Measurements from ENCODE around the gene FCGBP.
"Not testable (repeated sequence)": the region's sequence is repeated elsewhere in the genome, so short reads cannot be mapped to it uniquely, and the experiment has no call there.

FCGBP gene

GRCh38 chr19:39889872-39890754, 44.3 kb downstream of the FCGBP start:
- not testable (repeated sequence) for DNase-seq

DNA sequence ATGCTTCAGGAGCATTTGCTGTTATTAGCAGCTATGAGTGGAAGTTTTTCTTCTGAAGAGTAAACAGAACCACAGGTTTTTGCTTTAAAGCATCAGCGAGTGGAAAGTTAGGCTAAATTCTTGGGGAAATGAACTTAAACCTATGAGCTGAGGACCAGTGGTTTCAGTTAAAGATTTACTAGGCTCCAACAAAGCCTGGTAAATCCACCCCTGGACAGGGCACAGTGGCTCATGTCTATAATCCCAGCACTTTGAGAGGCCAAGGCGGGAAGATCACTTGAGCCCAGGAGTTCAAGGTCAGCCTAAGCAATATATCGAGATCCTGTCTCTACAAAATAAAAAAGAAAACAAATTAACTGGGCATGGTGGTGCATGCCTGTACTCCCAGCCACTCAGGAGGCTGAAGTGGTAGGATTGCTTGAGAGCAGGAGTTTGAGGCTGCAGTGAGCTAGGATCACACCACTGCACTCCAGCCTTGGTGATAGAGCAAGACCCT, 46.9 kb downstream of the FCGBP start:
- DNase-seq = not testable (repeated sequence)

- DNase-seq = not testable (repeated sequence)
These were observed 48.4 kb downstream of the FCGBP start for GRCh38 chr19:39885821-39886554.

- not testable (repeated sequence) for DNase-seq
These were observed 49.7 kb downstream of the FCGBP start for GRCh38 chr19:39884721-39885120.

All from KG1 (cell line).